Naive thymus-derived CD4-positive, alpha-beta T cell (primary cell): ENCODE data around the gene NDUFV1. TPM values are rescaled to one million over a fixed set of nuclear protein-coding genes. Genes with fewer than 3 reads are reported as not detected.

Experiments used
- ATAC-seq: fragments of 150-1000 bp; cut with Tn5 transposase; 2 replicates; pipeline ENCODE4 v1.10.0; 2021; ENCODE audit warnings: mild to moderate bottlenecking, moderate library complexity
- CTCF ChIA-PET: fragments of 350-600 bp; sonication (Branson Sonifier 250); formaldehyde crosslinking; loops from one replicate; lab custom pipeline; 2021; ENCODE audit warnings: antibody characterized with exemption; lab: Charles Lee
- POLR2A ChIA-PET: fragments of 350-600 bp; sonication (Branson Sonifier 250); formaldehyde crosslinking; loops from one replicate; lab custom pipeline; 2021; ENCODE audit warnings: antibody characterized with exemption, inconsistent platforms; lab: Charles Lee
- DNase-seq, 9 donors: peaks; one replicate each; pipeline versions ENCODE4 v3.0.0 to v3.0.0-alpha.2; 2020 to 2022; ENCODE audit warnings: mixed read lengths in 1 of 9
- H3K27ac ChIP-seq: one replicate; pipeline ENCODE4 v1.7.0; 2013; ENCODE audit warnings: mild to moderate bottlenecking, low read depth, low read length, moderate library complexity
- H3K27me3 ChIP-seq, 2 donors: one replicate each; pipeline ENCODE4 v1.7.0; 2013; ENCODE audit warnings: low read length in 2 of 2, mild to moderate bottlenecking in 2 of 2, moderate library complexity in 2 of 2; ENCODE audit not compliant: control insufficient read depth in 2 of 2, insufficient read depth in 2 of 2
- H3K36me3 ChIP-seq, 3 experiments: 1 replicate in 2 of 3; 2 replicates in 1 of 3; pipeline ENCODE4 v1.7.0; 2013; ENCODE audit warnings: low read length in 3 of 3, mild to moderate bottlenecking in 3 of 3, moderate library complexity in 1 of 3; ENCODE audit not compliant: insufficient read depth in 3 of 3, control insufficient read depth in 2 of 3
- H3K4me1 ChIP-seq, 2 donors: one replicate each; pipeline ENCODE4 v1.7.0; 2013; ENCODE audit warnings: low read length in 2 of 2, mild to moderate bottlenecking in 2 of 2, moderate library complexity in 1 of 2; ENCODE audit not compliant: control insufficient read depth in 2 of 2, insufficient read depth in 2 of 2
- H3K4me3 ChIP-seq: 2 replicates; pipeline ENCODE4 v1.7.0; 2013; ENCODE audit warnings: mild to moderate bottlenecking, low read length
- H3K9me3 ChIP-seq, 3 experiments: 1 replicate in 2 of 3; 2 replicates in 1 of 3; pipeline ENCODE4 v1.7.0; 2013; ENCODE audit warnings: low read length in 3 of 3; ENCODE audit not compliant: control insufficient read depth in 2 of 3
- H3K27ac Mint-ChIP-seq, 9 donors: one replicate each; pipeline ENCODE4 v1.8.0; 2020 to 2022; ENCODE audit warnings: mixed read lengths in 9 of 9, mild to moderate bottlenecking in 8 of 9, moderate library complexity in 5 of 9, inconsistent platforms in 2 of 9
- H3K27me3 Mint-ChIP-seq, 5 donors: one replicate each; pipeline ENCODE4 v1.8.0; 2021 to 2022; ENCODE audit warnings: mixed read lengths in 5 of 5, mild to moderate bottlenecking in 1 of 5
- H3K36me3 Mint-ChIP-seq, 5 donors: one replicate each; pipeline ENCODE4 v1.8.0; 2020 to 2022; ENCODE audit warnings: mixed read lengths in 5 of 5, mild to moderate bottlenecking in 3 of 5, inconsistent platforms in 1 of 5
- H3K4me1 Mint-ChIP-seq, 7 donors: one replicate each; pipeline ENCODE4 v1.8.0; 2020 to 2022; ENCODE audit warnings: mixed read lengths in 7 of 7, mild to moderate bottlenecking in 3 of 7, inconsistent platforms in 1 of 7
- H3K4me3 Mint-ChIP-seq, 10 donors: one replicate each; pipeline ENCODE4 v1.8.0; 2020 to 2022; ENCODE audit warnings: mild to moderate bottlenecking in 10 of 10, mixed read lengths in 10 of 10, moderate library complexity in 6 of 10, inconsistent platforms in 2 of 10
- H3K9me3 Mint-ChIP-seq, 11 donors: one replicate each; pipeline ENCODE4 v1.8.0; 2020 to 2022; ENCODE audit warnings: mixed read lengths in 11 of 11, mild to moderate bottlenecking in 4 of 11, inconsistent platforms in 1 of 11, moderate library complexity in 1 of 11
- intact Hi-C, 2 donors: fragments of 100-400 bp; cut with micrococcal nuclease; formaldehyde crosslinking; loops; one replicate each; pipeline ENCODE4 v1.15.1; 2023
- polyA plus RNA-seq, 2 donors: library from polyadenylated mRNA; unstranded; fragments of 300-500 nt; fragmentation: Illumina TruSeq; gene quantifications; one replicate each; pipeline ENCODE4 v1.2.3, GENCODE V29; 2021
- total RNA-seq, 6 experiments: library from RNA in 5 of 6; stranded (reverse) in 5 of 6; gene quantifications; 1 replicate in 5 of 6; 2 replicates in 1 of 6; pipeline ENCODE4 v1.2.3 and lab custom pipeline; 2021 to 2026

The NDUFV1 gene
- total and polyA plus RNA-seq, 7 experiments from 2014 or later: 111 to 253 (median 201) TPM

GRCh38 chr11:67613313-67613959 lies 6.7 kb downstream of the NDUFV1 start:
- H3K9me3 Mint-ChIP-seq: no peaks in the 10 kb centered on the region
- peak overlapping the region; percentile 59 to 87 (median 82) for H3K4me3 Mint-ChIP-seq
- Histone ChIP-seq H3K27me3 (no peaks in the 10 kb centered on the region), H3K27ac (peak overlapping the region; percentile 96), H3K4me1 (peaks cover 25 to 29% of the 10 kb centered on the region in 2 donors), H3K36me3 (peaks cover 0 to 43% (median 5%) of the 10 kb centered on the region in 3 experiments), H3K4me3 (peak overlapping the region; percentile 60), H3K9me3 (no peaks in the 10 kb centered on the region)
- peak overlapping the region; percentile 92 to 99 (median 98) for H3K27ac Mint-ChIP-seq
- ChIA-PET POLR2A (interaction anchor here (0.5 to 2.8 kb wide), 9 partner anchors 8 to 185 kb away, joined by 3 to 27 read pairs (median 5); partner anchors contain the start of genes ACY3, GSTP1 and NUDT8), CTCF (interaction anchor here (0.6 to 2.1 kb wide), 10 partner anchors 13 to 342 kb away, joined by 3 to 8 read pairs (median 3); partner anchors contain the start of gene NUDT8)
- intact Hi-C loops: no loop called here
- no peak for DNase-seq
- ATAC-seq: no peak
- peaks cover 0 to 17% (median 3%) of the 10 kb centered on the region in 5 donors for H3K36me3 Mint-ChIP-seq
- H3K4me1 Mint-ChIP-seq: peaks cover 21 to 56% (median 43%) of the 10 kb centered on the region in 7 donors
- peaks cover 0 to 9% (median 0%) of the 10 kb centered on the region in 5 donors for H3K27me3 Mint-ChIP-seq

GRCh38 chr11:67613960-67614715 lies 7.4 kb downstream of the NDUFV1 start:
- Mint-ChIP-seq H3K4me1 (peaks cover 21 to 50% (median 37%) of the 10 kb centered on the region in 7 donors), H3K9me3 (no peaks in the 10 kb centered on the region), H3K4me3 (peak overlapping the region; percentile 59 to 87 (median 82)), H3K36me3 (peaks cover 0 to 11% (median 0%) of the 10 kb centered on the region in 5 donors), H3K27ac (peak overlapping the region; percentile 92 to 99 (median 98)), H3K27me3 (peaks cover 0 to 9% (median 0%) of the 10 kb centered on the region in 5 donors)
- ATAC-seq (peak; percentile 95), DNase-seq (peak; percentile 65 to 89 (median 85))
- Histone ChIP-seq H3K4me3 (peak overlapping the region; percentile 60), H3K36me3 (peaks cover 0 to 36% (median 4%) of the 10 kb centered on the region in 3 experiments), H3K27ac (peak overlapping the region; percentile 96), H3K4me1 (peaks cover 25 to 26% of the 10 kb centered on the region in 2 donors), H3K9me3 (no peaks in the 10 kb centered on the region), H3K27me3 (no peaks in the 10 kb centered on the region)
- ChIA-PET CTCF (interaction anchor here (0.6 to 2.1 kb wide), 14 partner anchors 13 to 342 kb away, joined by 3 to 8 read pairs (median 3); partner anchors contain the start of gene NUDT8), POLR2A (interaction anchor here (0.5 to 2.8 kb wide), 12 partner anchors 9 to 185 kb away, joined by 3 to 27 read pairs (median 4); partner anchors contain the start of genes ACY3, GSTP1 and NUDT8)
- intact Hi-C loops: loop anchor here (1.0 to 2.0 kb wide), 4 partner anchors 8 to 45 kb away; partner anchors contain the start of genes GSTP1 (in 2 of the 2) and NDUFV1 (in 2 of the 2)

GRCh38 chr11:67614730-67615714 lies 8.3 kb downstream of the NDUFV1 start:
- peak overlapping the region; percentile 60 for H3K4me3 ChIP-seq
- ChIA-PET POLR2A (interaction anchor here (0.6 to 2.8 kb wide), 13 partner anchors 7 to 186 kb away, joined by 3 to 27 read pairs (median 4); partner anchors contain the start of genes ACY3, GSTP1 and NUDT8), CTCF (interaction anchor here (0.7 to 2.1 kb wide), 10 partner anchors 12 to 342 kb away, joined by 3 to 8 read pairs (median 3); partner anchors contain the start of gene NUDT8)
- Mint-ChIP-seq H3K4me3 (peak overlapping the region in 9 of 10 donors; percentile 75 to 87 (median 82)), H3K9me3 (no peaks in the 10 kb centered on the region), H3K27ac (peak overlapping the region; percentile 92 to 99 (median 98)), H3K36me3 (peaks cover 0 to 7% (median 0%) of the 10 kb centered on the region in 5 donors), H3K4me1 (peaks cover 21 to 46% (median 37%) of the 10 kb centered on the region in 7 donors), H3K27me3 (peaks cover 0 to 9% (median 0%) of the 10 kb centered on the region in 5 donors)
- peaks cover 25 to 26% of the 10 kb centered on the region in 2 donors for H3K4me1 ChIP-seq
- peak; percentile 37 for ATAC-seq
- no peaks in the 10 kb centered on the region for H3K9me3 ChIP-seq
- peaks cover 0 to 29% (median 0%) of the 10 kb centered on the region in 3 experiments for H3K36me3 ChIP-seq
- peak in 6 of 9 donors; percentile 35 to 70 (median 49) for DNase-seq
- intact Hi-C loops: loop anchor here (1.0 to 2.0 kb wide), 4 partner anchors 9 to 44 kb away; partner anchors contain the start of genes GSTP1 (in 2 of the 2) and NDUFV1 (in 2 of the 2)
- peak overlapping the region; percentile 96 for H3K27ac ChIP-seq
- no peaks in the 10 kb centered on the region for H3K27me3 ChIP-seq

GRCh38 chr11:67615728-67616430 lies 9.1 kb downstream of the NDUFV1 start:
- Histone ChIP-seq H3K27me3 (no peaks in the 10 kb centered on the region), H3K4me1 (peaks cover 25 to 26% of the 10 kb centered on the region in 2 donors), H3K36me3 (peaks cover 0 to 21% (median 0%) of the 10 kb centered on the region in 3 experiments), H3K4me3 (peak overlapping the region; percentile 37), H3K9me3 (no peaks in the 10 kb centered on the region), H3K27ac (peak overlapping the region; percentile 96)
- Mint-ChIP-seq H3K27ac (peak overlapping the region in 8 of 9 donors; percentile 33 to 96 (median 62)), H3K27me3 (peaks cover 0 to 9% (median 0%) of the 10 kb centered on the region in 5 donors), H3K36me3 (peaks cover 0 to 3% (median 0%) of the 10 kb centered on the region in 5 donors), H3K9me3 (peaks cover 0 to 1% (median 0%) of the 10 kb centered on the region in 11 donors), H3K4me1 (peaks cover 21 to 46% (median 33%) of the 10 kb centered on the region in 7 donors), H3K4me3 (peak overlapping the region in 9 of 10 donors; percentile 60 to 86 (median 66))
- ATAC-seq (no peak), DNase-seq (peak in 3 of 9 donors; percentile 30 to 34 (median 32))
- ChIA-PET POLR2A (interaction anchor here (0.6 to 2.8 kb wide), 4 partner anchors 8 to 40 kb away, joined by 3 to 27 read pairs (median 10); partner anchors contain the start of genes GSTP1 and NUDT8), CTCF (interaction anchor here (0.6 kb wide), 1 partner anchor 609 kb away, joined by 3 read pairs; no protein-coding TSS in a partner anchor)
- intact Hi-C loops: loop anchor here (2.0 kb wide), 1 partner anchor 33 kb away; the partner anchor contains the start of gene GSTP1 (in 2 of the 2)
